Keratinocyte (primary cell): Measurements from ENCODE around the gene CA9. TPM values are rescaled to one million over a fixed set of nuclear protein-coding genes. Genes with fewer than 3 reads are reported as not detected.

Experiments used
- DNase-seq: peaks from one replicate; pipeline ENCODE4 v3.0.0-alpha.2; 2011; ENCODE audit warnings: low read depth, missing footprints, low spot score
- FAIRE-seq: peaks from 2 replicates; lab custom pipeline; 2011; peaks lifted over from hg19 to GRCh38; lab: Jason Lieb, UNC
- H2AFZ ChIP-seq: 2 replicates; pipeline ENCODE4 v1.6.0; 2012; ENCODE audit warnings: low read length, control low read depth, inconsistent platforms; ENCODE audit not compliant: control insufficient read depth
- H3K27ac ChIP-seq: 2 replicates; pipeline ENCODE4 v1.5.1; 2011; ENCODE audit warnings: low read length; ENCODE audit not compliant: control insufficient read depth, insufficient read depth
- H3K27me3 ChIP-seq: 3 replicates; pipeline ENCODE4 v1.6.0; 2011; ENCODE audit warnings: low read length; ENCODE audit not compliant: control insufficient read depth, insufficient read depth; ENCODE audit errors: extremely low read depth
- H3K36me3 ChIP-seq, 2 experiments: 2 replicates in 1 of 2; 3 replicates in 1 of 2; pipeline ENCODE4 v1.5.1; 2011; ENCODE audit warnings: low read length in 2 of 2, mild to moderate bottlenecking in 1 of 2; ENCODE audit not compliant: control insufficient read depth in 2 of 2, insufficient read depth in 2 of 2; ENCODE audit errors: extremely low read depth in 1 of 2
- H3K4me1 ChIP-seq: 3 replicates; pipeline ENCODE4 v1.5.1; 2011; ENCODE audit warnings: low read length; ENCODE audit not compliant: control insufficient read depth, insufficient read depth; ENCODE audit errors: extremely low read depth
- H3K4me2 ChIP-seq: 3 replicates; pipeline ENCODE4 v1.6.0; 2011; ENCODE audit warnings: low read depth, low read length; ENCODE audit not compliant: control insufficient read depth, insufficient read depth; ENCODE audit errors: extremely low read depth
- H3K4me3 ChIP-seq, 3 experiments: fragments of 200-600 bp in 1 of 3; sonication (generic) in 1 of 3; 2 replicates in 2 of 3; 3 replicates in 1 of 3; pipeline ENCODE4 v1.5.1; 2011 to 2016; ENCODE audit warnings: low read length in 3 of 3, mild to moderate bottlenecking in 3 of 3, control low read depth in 2 of 3, inconsistent platforms in 1 of 3, low read depth in 1 of 3, mixed read lengths in 1 of 3, mixed run types in 1 of 3, moderate library complexity in 1 of 3; ENCODE audit not compliant: control insufficient read depth in 2 of 3, insufficient read depth in 2 of 3; ENCODE audit errors: extremely low read depth in 1 of 3
- H3K79me2 ChIP-seq: 2 replicates; pipeline ENCODE4 v1.6.0; 2012; ENCODE audit warnings: low read length; ENCODE audit not compliant: control insufficient read depth, insufficient read depth
- H3K9ac ChIP-seq: 3 replicates; pipeline ENCODE4 v1.6.0; 2011; ENCODE audit warnings: low read length; ENCODE audit not compliant: control insufficient read depth, insufficient read depth; ENCODE audit errors: extremely low read depth
- H3K9me1 ChIP-seq: 3 replicates; pipeline ENCODE4 v1.6.0; 2011; ENCODE audit warnings: low read length; ENCODE audit not compliant: control insufficient read depth, insufficient read depth; ENCODE audit errors: extremely low read depth
- H3K9me3 ChIP-seq: 2 replicates; pipeline ENCODE4 v1.5.1; 2012; ENCODE audit warnings: low read depth, low read length; ENCODE audit not compliant: control insufficient read depth
- H4K20me1 ChIP-seq: 3 replicates; pipeline ENCODE4 v1.6.0; 2011; ENCODE audit warnings: low read length; ENCODE audit not compliant: control insufficient read depth, insufficient read depth; ENCODE audit errors: extremely low read depth
- EZH2 ChIP-seq: IDR thresholded peaks from one replicate; pipeline ENCODE4 v1.6.1; 2012; ENCODE audit warnings: inconsistent platforms, mild to moderate bottlenecking, low read length, moderate library complexity
- dilution Hi-C: fragments of 300-500 bp; cut with MboI; formaldehyde crosslinking; loops from one replicate; pipeline ENCODE4 v1.7.0; 2020; ENCODE audit warnings: low sequenced_read_pairs; ENCODE audit not compliant: extremely low pct_ligation_motif_present
- polyA plus RNA-seq, 5 experiments: library from polyadenylated mRNA; depleted of rRNA in 3 of 5; stranded (reverse) in 3 of 5; stranded (forward) in 1 of 5; unstranded in 1 of 5; fragments of >200 nt; gene quantifications; 1 replicate in 1 of 5; 2 replicates in 3 of 5; 3 replicates in 1 of 5; pipeline versions ENCODE4 v1.2.1 to v1.2.3, GENCODE V29; 2011 to 2012; ENCODE audit warnings: missing spikeins in 2 of 5, low read depth in 1 of 5, low replicate concordance in 1 of 5
- TF ChIP-seq, protein P1 (sequence below), 3 experiments: IDR thresholded peaks in 1 of 3; conservative IDR thresholded peaks in 1 of 3; optimal IDR thresholded peaks in 1 of 3; 2 replicates in 2 of 3; 3 replicates in 1 of 3; pipeline versions ENCODE3 to v1.5.1; 2011; ENCODE audit warnings: low read length in 3 of 3, mild to moderate bottlenecking in 3 of 3, moderate library complexity in 2 of 3, control low read depth in 1 of 3, inconsistent platforms in 1 of 3; ENCODE audit not compliant: insufficient read depth in 2 of 3; ENCODE audit errors: extremely low read depth in 1 of 3

Gene CA9
- polyA plus RNA-seq, 1 donor (not counting 4 experiments of a cell fraction or from before 2014, with no cell fraction given): 7.2 TPM

DNA sequence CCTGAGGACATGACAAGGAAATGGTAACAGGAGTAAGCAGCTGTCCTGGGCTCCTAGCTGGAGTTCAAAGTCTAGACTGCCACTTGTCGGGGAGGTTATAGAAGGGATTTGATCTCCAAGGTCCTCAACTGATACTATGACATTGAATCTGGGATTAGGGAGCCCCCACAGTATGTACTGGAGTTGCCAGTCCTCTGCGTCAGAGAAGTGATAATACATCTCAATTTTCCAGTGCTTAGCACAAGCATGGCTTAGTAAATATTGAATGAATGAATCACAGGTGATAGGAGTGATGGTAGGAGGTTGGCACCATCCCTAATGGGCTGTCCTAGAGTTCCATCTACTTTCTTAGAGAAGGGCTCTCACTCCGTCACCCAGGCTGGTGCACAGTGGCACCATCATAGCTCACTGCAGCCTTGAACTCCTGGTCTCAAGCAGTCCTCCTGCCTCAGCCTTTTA lies 22.2 kb downstream of the CA9 start:
- Histone ChIP-seq H3K79me2 (no peaks in the 10 kb centered on the region), H3K4me1 (no peaks in the 10 kb centered on the region), H3K9me3 (no peaks in the 10 kb centered on the region), H3K27me3 (no peaks in the 10 kb centered on the region), H3K4me2 (no peak overlapping the region), H3K9ac (no peak overlapping the region), H3K36me3 (peaks cover 35 to 41% of the 10 kb centered on the region in 2 experiments), H3K27ac (no peak overlapping the region), H3K9me1 (no peaks in the 10 kb centered on the region), H2AFZ (no peak overlapping the region), H3K4me3 (no peak overlapping the region), H4K20me1 (peaks cover 3% of the 10 kb centered on the region)
- TF ChIP-seq, protein P1, sequence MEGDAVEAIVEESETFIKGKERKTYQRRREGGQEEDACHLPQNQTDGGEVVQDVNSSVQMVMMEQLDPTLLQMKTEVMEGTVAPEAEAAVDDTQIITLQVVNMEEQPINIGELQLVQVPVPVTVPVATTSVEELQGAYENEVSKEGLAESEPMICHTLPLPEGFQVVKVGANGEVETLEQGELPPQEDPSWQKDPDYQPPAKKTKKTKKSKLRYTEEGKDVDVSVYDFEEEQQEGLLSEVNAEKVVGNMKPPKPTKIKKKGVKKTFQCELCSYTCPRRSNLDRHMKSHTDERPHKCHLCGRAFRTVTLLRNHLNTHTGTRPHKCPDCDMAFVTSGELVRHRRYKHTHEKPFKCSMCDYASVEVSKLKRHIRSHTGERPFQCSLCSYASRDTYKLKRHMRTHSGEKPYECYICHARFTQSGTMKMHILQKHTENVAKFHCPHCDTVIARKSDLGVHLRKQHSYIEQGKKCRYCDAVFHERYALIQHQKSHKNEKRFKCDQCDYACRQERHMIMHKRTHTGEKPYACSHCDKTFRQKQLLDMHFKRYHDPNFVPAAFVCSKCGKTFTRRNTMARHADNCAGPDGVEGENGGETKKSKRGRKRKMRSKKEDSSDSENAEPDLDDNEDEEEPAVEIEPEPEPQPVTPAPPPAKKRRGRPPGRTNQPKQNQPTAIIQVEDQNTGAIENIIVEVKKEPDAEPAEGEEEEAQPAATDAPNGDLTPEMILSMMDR (optimal IDR thresholded peaks at IDR 0.05 in 1 of 3, IDR thresholded peaks at IDR 0.05 in 1 of 3, conservative IDR thresholded peaks at IDR 0.05 in 1 of 3; ENCODE audit: extremely low read depth in 1 of 3, insufficient read depth in 2 of 3, low read length in 3 of 3): no peak
- TF ChIP-seq EZH2: no peak
- peak; percentile 23 for FAIRE-seq
- DNase-seq: no peak
- dilution Hi-C loops: no loop called here

DNA sequence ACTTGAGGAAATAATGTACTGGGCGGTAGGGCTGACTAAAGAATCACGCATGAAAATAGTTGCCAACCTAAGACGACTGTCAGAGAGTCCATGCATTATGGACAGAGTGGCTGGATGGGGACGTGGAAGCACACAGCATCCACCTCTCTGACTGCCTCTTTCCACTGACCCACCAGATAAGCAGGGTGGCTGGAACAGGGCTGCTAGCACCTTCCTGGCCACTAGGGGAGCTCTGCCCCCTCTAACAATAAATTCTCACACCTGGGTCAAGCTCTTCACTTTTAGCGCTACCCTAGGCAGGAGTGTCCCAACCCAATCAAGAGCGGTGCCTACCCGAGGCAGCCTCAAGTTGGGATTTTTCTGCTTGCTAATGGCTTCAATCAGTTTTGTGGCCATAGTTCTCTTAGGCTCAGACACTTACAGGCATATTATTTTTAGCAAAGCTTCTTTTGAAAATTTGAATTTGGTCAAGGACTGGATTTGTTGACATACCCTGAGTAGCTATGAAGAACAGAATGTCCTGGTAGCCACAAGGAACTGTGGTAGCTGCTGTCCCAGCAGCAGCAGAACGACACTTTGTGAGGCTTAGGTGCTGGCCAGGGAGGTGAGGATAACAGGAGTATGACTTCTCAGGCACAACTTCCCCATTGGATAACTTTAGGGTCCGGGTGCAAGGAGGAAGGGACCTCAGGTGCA lies 22.9 kb downstream of the CA9 start:
- peaks cover 3% of the 10 kb centered on the region for H4K20me1 ChIP-seq
- no peak overlapping the region for H3K27ac ChIP-seq
- no peak overlapping the region for H3K4me3 ChIP-seq
- H3K27me3 ChIP-seq: no peaks in the 10 kb centered on the region
- H3K9me1 ChIP-seq: no peaks in the 10 kb centered on the region
- H3K4me1 ChIP-seq: no peaks in the 10 kb centered on the region
- H3K4me2 ChIP-seq: no peak overlapping the region
- dilution Hi-C loops: no loop called here
- no peak overlapping the region for H2AFZ ChIP-seq
- H3K9ac ChIP-seq: no peak overlapping the region
- TF ChIP-seq EZH2: no peak
- TF ChIP-seq, protein P1 (optimal IDR thresholded peaks at IDR 0.05 in 1 of 3, IDR thresholded peaks at IDR 0.05 in 1 of 3, conservative IDR thresholded peaks at IDR 0.05 in 1 of 3; ENCODE audit: extremely low read depth in 1 of 3, insufficient read depth in 2 of 3, low read length in 3 of 3): peak; percentile 90 to 93 (median 91)
- H3K9me3 ChIP-seq: no peaks in the 10 kb centered on the region
- H3K36me3 ChIP-seq: peaks cover 38 to 44% of the 10 kb centered on the region in 2 experiments
- FAIRE-seq (peak; percentile 57), DNase-seq (peak; percentile 25)
- no peaks in the 10 kb centered on the region for H3K79me2 ChIP-seq
